GM18526 (cell line): ENCODE measurements around the gene PLPPR3.

Experiments
- POLR2A ChIP-seq: IDR thresholded peaks from 3 replicates; pipeline ENCODE4 v1.6.1; 2011; ENCODE audit not compliant: insufficient read length; ENCODE audit errors: extremely low read depth

The PLPPR3 gene

DNA sequence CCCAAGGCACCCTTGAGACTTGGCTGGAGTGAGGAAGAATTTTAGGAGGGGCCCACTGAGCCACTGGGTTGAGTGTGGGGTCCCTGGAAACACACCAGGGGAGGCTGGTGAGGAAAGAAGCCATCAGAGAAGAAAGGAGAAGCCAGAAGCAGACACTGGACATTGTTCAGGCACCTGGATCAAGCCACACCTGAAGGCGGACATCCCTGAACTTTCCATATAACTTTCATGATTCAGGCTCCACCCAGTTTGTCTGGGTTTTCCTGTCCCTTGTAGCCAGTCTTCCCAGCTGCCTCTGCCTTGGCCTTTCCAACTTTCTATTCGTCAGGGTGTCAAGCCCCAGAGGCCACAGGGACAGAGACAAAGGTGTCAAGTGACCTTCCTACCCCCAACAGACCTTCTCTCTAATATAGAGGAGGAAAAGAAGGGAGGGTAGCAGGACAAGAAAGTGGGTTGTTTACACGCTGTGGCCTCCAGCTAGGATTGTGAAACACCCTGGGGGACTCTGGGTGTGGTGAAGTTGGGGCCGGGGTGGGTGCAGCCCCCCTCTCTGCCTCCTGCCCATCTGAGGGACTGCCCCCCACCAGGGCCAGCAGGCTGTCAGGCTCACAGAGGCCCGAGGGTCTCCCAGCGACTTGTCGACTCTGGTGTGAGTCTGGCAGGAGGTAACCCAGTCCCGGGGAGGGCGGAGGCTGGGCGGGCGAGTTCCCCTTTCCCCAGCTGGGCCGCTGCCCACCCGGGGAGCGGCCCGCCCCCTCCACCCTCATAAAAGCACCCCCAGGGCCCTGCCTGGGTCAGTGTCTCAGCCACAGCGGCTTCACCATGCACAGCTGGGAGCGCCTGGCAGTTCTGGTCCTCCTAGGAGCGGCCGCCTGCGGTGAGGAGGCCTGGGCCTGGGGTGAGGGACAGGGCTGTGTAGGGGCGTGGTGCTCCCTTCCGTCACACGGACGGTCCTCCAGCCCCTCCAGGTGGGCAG, 37.4 kb upstream of the PLPPR3 start, which contains the start of gene CFD:
Gene CFD (plus strand): TSS at position 797 of the 976 bp plus-strand sequence. CDS start 26 bp downstream, at position 823.
- no peak for TF ChIP-seq POLR2A

DNA sequence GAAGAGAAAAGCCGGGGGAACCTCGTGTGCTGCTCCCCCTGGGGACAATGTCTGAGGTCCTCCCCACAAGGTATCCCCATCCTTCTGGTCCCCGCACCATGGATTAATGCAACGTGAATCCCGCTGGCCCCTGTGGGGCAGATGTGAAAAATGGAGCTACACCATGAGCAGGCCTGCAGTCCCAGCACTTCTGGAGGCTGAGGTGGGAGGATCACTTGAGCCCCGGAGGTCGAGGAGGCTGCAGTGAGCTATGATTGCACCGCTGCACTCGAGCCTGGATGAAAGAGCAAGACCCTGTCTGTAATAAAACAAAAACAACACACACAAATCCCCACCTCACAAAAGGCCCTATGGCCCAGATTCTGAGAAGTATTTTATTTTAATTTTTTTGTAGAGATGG, 36.5 kb upstream of the PLPPR3 start:
- TF ChIP-seq POLR2A, result no peak

DNA sequence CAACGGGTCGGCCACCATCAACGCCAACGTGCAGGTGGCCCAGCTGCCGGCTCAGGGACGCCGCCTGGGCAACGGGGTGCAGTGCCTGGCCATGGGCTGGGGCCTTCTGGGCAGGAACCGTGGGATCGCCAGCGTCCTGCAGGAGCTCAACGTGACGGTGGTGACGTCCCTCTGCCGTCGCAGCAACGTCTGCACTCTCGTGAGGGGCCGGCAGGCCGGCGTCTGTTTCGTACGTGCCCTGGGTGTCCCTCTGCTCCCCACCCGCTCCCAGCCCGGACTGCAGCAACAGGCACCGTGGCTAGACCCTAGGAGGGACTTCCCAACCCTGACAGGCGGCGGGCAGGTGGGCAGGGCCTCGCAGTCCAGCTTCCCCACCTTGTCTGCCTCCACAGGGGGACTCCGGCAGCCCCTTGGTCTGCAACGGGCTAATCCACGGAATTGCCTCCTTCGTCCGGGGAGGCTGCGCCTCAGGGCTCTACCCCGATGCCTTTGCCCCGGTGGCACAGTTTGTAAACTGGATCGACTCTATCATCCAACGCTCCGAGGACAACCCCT, 33.9 kb upstream of the PLPPR3 start:
- no peak for TF ChIP-seq POLR2A

DNA sequence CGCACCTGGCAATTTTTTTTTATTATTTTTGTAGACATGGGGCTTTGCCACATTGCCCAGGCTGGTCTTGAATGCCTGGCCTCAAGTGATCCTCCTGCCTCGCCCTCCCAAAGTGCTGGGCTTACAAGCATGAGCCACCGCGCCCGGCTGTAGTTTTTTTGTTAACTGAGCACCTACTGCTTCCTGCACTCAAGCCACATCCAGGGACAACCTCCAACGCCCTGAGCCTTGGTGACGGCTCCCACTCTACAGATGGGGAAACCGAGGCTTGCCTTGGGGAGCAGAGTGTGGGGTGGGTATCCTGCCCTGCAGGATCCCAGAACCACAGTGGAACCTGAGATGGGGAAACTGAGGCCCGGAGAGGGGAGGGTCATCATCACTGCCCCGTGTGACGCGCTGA, 33.4 kb upstream of the PLPPR3 start:
- no peak for TF ChIP-seq POLR2A

DNA sequence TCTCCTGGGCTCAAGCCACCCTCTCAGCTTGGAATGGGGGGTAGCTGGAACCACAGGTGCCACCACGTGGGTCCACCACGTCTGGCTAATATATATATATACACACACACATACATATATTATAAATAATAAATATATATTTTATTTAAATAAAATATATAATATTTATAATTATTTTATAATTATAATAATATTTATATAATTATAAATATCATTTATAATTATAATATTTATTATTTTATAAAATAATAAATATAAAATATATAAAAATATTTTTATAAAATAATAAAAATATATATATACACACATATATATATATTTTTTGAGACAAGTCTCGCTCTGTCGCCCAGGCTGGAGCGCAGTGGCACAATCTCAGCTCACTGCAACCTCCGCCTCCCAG, 32.8 kb upstream of the PLPPR3 start:
- TF ChIP-seq POLR2A, result no peak

DNA sequence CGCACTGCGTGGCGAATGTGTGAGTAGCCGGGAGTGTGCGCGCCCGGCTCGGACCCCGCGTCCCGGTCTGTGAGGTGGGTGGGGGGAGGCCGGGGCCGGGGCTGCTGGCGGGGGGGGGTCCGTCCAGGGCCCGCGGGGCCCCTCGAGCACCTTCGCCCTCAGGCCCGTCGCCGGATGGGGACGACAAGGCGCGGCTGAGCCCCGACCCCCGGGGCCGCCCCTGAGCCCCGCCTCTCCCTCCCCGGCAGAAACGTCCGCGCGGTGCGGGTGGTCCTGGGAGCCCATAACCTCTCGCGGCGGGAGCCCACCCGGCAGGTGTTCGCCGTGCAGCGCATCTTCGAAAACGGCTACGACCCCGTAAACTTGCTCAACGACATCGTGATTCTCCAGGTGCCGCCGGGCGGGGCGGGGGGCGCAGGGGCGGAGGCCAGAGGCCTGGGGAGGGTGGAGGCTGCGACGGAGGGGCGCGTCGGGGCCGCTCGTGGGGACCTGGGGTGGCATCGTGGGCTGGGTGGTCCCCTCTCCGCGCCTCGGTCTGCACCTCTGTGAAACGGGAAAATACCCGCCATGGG, 31.3 kb upstream of the PLPPR3 start:
- TF ChIP-seq POLR2A, result no peak

DNA sequence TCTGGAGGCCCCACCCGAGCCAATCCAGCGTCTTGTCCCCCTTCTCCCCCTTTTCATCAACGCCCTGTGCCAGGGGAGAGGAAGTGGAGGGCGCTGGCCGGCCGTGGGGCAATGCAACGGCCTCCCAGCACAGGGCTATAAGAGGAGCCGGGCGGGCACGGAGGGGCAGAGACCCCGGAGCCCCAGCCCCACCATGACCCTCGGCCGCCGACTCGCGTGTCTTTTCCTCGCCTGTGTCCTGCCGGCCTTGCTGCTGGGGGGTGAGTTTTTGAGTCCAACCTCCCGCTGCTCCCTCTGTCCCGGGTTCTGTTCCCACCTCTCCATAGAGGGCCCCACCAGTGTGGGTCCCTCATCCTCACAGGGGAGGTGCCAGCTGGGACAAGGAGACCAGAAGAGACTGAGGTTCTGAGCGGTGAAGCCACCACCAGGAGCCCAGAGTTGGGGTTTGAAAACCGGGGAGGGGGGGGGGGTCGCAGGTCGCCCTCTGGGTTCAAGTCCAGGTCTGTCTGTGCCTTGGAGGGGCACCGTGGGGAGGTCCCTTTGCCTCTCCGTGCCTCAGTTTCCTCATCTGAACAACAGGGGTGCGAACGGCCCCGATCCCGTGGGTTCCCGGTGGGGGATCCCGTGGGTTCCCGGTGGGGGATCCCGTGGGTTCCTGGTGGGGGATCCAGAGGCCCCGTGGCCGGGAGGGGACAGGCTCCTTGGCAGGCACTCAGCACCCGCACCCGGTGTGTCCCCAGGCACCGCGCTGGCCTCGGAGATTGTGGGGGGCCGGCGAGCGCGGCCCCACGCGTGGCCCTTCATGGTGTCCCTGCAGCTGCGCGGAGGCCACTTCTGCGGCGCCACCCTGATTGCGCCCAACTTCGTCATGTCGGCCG, 30.6 kb upstream of the PLPPR3 start, which contains the start of gene ELANE:
Gene ELANE (plus strand): TSS at position 168 of the 878 bp plus-strand sequence. CDS start 26 bp downstream, at position 194.
- TF ChIP-seq POLR2A, result no peak

DNA sequence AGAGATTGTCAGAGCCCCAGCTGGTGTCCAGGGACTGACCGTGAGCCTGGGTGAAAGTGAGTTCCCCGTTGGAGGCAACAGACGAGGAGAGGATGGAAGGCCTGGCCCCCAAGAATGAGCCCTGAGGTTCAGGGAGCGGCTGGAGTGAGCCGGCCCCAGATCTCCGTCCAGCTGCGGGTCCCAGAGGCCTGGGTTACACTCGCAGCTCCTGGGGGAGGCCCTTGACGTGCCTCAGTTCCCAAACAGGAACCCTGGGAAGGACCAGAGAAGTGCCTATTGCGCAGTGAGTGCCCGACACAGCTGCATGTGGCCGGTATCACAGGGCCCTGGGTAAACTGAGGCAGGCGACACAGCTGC, 29.2 kb upstream of the PLPPR3 start:
- no peak for TF ChIP-seq POLR2A

DNA sequence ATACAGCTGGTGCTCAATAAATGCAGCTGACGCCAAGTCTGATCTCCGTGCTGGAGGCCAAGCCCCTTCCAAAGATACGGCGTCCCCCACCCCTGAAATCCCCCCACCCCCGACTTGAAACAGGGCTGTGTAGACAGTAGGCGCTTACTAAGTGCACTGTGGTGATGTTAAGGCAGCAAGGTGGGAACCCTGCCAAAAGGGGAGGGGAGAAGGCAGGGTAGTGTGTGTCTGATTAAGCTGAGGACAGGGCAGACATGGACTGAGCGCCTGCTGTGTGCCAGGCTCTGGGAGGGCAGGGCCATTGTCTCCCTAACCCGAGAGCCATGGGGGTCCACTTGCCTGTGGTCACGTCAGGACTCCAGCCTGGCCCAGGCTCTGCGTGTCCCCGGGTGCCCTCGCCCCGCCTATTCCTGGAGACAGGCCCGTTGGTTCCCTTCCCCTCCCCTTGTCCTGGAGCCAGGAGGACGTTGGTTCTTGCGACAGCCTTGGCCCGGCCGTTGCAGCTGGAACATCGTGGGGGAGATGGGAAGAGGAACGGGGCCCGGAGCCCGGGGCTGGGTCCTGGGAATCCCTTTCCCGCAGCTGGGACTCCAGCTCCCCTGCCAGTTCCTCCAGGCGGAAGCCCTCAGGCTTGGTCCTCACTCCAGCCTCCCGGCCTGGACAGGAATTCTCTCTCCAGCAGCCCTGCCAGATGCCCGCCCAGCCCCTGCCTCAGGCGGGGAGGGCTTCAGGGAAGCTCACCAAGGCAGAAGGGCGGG, 28.6 kb upstream of the PLPPR3 start:
- no peak for TF ChIP-seq POLR2A

DNA sequence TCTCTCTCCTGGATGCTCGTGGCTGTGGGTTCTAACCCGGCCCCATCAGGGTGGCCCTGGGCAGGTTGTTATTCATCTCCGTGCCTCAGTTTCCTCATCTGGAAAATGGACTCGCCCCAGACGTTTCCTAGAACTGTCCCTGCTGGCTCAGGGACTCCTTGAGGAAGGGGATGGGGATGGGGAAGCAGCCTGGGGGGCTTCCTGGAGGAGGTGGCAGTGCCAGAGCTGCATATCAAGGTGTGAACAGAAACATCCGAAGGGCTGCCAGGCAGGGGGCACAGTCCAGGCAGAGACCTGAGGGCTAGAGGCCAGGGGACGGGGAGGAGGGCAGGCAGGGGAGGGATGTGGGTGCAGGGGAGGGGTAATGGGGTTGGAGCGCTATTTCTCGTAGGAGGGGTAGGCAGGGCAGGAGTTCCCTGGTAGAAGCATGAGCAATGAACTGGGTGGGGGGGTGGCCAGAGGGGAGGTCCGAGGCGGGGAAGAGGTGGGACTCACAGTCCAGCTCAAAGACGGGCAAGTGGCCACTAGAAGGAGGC, 26.7 kb upstream of the PLPPR3 start:
- no peak for TF ChIP-seq POLR2A

DNA sequence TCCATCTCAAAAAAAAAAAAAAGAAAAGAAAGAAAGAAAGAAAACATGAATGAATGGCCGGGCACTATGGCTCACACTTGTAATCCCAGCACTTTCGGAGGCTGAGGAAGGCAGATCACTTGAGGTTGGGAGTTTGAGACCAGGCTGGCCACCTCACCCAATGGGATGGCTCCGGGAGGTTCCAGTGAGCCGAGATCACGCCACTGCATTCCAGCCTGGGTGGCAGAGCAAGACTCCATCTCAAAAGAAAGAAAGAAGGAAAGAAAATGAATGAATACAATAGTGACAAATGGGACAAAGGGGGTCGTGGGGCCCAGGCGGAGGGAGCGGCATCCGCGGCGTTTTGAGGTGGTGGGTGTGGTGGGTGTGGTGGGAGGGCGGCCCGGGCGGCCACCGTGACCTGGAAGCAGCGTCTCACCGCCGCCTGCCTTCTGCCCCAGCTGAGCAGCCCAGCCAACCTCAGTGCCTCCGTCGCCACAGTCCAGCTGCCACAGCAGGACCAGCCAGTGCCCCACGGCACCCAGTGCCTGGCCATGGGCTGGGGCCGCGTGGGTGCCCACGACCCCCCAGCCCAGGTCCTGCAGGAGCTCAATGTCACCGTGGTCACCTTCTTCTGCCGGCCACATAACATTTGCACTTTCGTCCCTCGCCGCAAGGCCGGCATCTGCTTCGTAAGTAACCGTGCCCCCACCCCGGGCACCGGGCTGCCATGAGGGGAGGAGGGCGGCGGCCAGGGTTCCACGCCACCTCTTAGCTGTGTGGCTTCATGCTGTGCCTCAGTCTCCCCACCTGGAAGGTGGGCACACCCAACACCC, 24.2 kb upstream of the PLPPR3 start:
- no peak for TF ChIP-seq POLR2A

DNA sequence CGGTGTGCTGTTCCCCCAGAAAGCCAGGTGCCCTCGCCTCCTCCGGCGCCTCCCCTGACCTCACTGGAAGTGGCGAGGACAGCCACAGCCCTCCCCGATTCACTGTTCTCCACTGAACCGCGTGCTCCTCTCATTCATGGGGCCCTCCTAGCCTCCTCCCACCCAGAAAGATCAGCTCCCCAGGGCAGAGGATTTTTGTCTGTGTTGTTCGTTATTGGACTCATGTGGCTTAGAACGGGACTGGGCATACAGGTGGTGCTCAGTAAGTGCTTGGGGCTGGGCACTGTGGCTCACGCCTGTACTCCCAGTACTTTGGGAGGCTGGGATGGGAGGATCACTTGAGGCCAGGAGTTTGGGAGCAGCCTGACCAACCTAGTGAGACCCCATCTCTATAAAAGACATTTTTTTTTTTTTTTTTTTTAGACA, 22.8 kb upstream of the PLPPR3 start:
- no peak for TF ChIP-seq POLR2A

DNA sequence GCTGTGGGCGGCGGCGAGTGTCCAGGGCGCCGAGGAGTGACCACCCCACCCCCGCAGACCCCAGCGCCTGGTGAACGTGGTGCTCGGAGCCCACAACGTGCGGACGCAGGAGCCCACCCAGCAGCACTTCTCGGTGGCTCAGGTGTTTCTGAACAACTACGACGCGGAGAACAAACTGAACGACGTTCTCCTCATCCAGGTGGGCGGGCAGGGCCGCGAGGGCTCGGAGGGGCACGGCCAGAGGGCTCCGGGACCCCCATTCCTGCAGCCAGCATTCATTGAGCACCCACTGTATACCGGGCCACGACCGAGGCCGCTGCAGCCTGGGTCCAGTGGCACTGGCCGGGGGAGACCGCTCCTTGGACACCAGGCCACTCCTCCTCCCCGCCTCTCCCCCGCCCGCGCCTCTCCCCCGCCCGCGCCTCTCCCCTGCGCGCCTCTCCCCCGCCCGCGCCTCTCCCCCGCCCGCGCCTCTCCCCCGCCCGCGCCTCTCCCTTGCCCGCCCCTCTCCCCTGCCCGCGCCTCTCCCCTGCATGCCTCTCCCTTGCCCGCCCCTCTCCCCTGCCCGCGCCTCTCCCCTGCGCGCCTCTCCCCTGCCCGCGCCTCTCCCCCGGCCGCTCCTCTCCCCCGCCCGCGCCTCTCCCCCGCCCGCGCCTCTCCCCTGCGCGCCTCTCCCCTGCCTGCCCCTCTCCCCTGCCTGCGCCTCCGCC, 22.2 kb upstream of the PLPPR3 start:
- TF ChIP-seq POLR2A, result no peak
